ENCODE measurements around the gene FGF11. TPM values are rescaled to one million over a fixed set of nuclear protein-coding genes. Genes with fewer than 3 reads are reported as not detected.

The FGF11 gene
- total and polyA plus RNA-seq, 2 of the 4 experiments (the other 2 are of a cell fraction): 0.18 to 1.1 TPM

- in situ Hi-C loops (cut with MboI; ENCODE audit: low sequenced_read_pairs) (no loop called here), dilution Hi-C loops (cut with HindIII; ENCODE audit: low sequenced_read_pairs, unreplicated experiment) (no loop called here), intact Hi-C loops (cut with micrococcal nuclease) (no loop called here)
- no peak overlapping the region for H4K8ac ChIP-seq (ENCODE audit: low read depth in 2 of 2, low read length in 2 of 2)
- ATAC-seq (ENCODE audit: low read depth) (no peak), DNase-seq (no peak)
- no peak overlapping the region for H3K18ac ChIP-seq (ENCODE audit: low read depth, low read length)
- H2BK5ac ChIP-seq (ENCODE audit: low read depth, low read length, poor library complexity, severe bottlenecking): no peak overlapping the region
- WGBS, 2 experiments (ENCODE audit: extremely low coverage in 2 of 2, insufficient read length in 1 of 2): 92% methylated on average over 7 of the region's 14 CpGs; no CpG with 5 or more reads in 1 of the 2 experiments
- peaks cover 44% of the 10 kb centered on the region for H4K20me1 ChIP-seq (ENCODE audit: insufficient read depth, low read length)
- H2AFZ ChIP-seq (replicated peaks; ENCODE audit: low read length, poor library complexity): no peak overlapping the region
- no peak overlapping the region for H4K5ac ChIP-seq (ENCODE audit: low read depth, low read length)
- H3K4me2 ChIP-seq (ENCODE audit: low read depth, low read length): no peak overlapping the region
- no peak overlapping the region for H3K27ac ChIP-seq (ENCODE audit: insufficient read depth, low read length)
- no peak overlapping the region for H3K4me3 ChIP-seq (ENCODE audit: insufficient read depth, low read depth, low read length)
- H2BK20ac ChIP-seq (ENCODE audit: low read depth, low read length): no peak overlapping the region
- no peak overlapping the region for H2AK5ac ChIP-seq (ENCODE audit: low read depth, low read length)
- no peak overlapping the region for H3K4ac ChIP-seq (ENCODE audit: low read depth, low read length)
- H3K36me3 ChIP-seq (ENCODE audit: control insufficient read depth, insufficient read depth, low read length): peaks cover 46% of the 10 kb centered on the region
- POLR2A ChIA-PET (ENCODE audit: unreplicated experiment): no interaction called here
- H2AK9ac ChIP-seq (replicated peaks; ENCODE audit: low read depth, low read length, poor library complexity): no peak overlapping the region
- no peak overlapping the region for H3K14ac ChIP-seq (replicated peaks; ENCODE audit: low read depth, low read length)
- peaks cover 6% of the 10 kb centered on the region; the same call in 1 of the 2 replicates for H3K4me1 ChIP-seq (ENCODE audit: control insufficient read depth, insufficient read depth, low read length)
- H3K9me3 ChIP-seq (ENCODE audit: control insufficient read depth, insufficient read depth, low read length): no peaks in the 10 kb centered on the region
- no peak overlapping the region for H3K56ac ChIP-seq (ENCODE audit: extremely low read depth, insufficient read depth, low read length)
- BruUV-seq (replicated peaks): no TSS peak
- no peak overlapping the region for H3K23ac ChIP-seq (ENCODE audit: low read depth, low read length)
- CTCF ChIA-PET: no interaction called here
- H3K79me1 ChIP-seq (ENCODE audit: low read depth in 1 of 2, low read length in 2 of 2): peaks cover 16 to 66% of the 10 kb centered on the region in 2 experiments; a peak in 3 of 4 replicates
- no peak overlapping the region for H2BK15ac ChIP-seq (ENCODE audit: low read depth, low read length)
- H3K27me3 ChIP-seq (ENCODE audit: control insufficient read depth, insufficient read depth, low read length): no peaks in the 10 kb centered on the region
- no peak overlapping the region for H4K91ac ChIP-seq (ENCODE audit: insufficient read depth, low read depth, low read length)
- TF ChIP-seq MXI1 (IDR thresholded peaks at IDR 0.05; ENCODE audit: borderline replicate concordance, low read depth, low read length) (no peak), CHD1 (IDR thresholded peaks at IDR 0.05; ENCODE audit: low read depth, low read length) (no peak), ELK1 (IDR thresholded peaks at IDR 0.05; ENCODE audit: borderline replicate concordance, low read depth, low read length) (no peak), BHLHE40 (IDR thresholded peaks at IDR 0.05; ENCODE audit: low read depth, low read length) (no peak), SMC3 (IDR thresholded peaks at IDR 0.05; ENCODE audit: low read depth, low read length) (no peak), FOS (IDR thresholded peaks at IDR 0.05; ENCODE audit: low read depth, low read length) (no peak), MAZ (IDR thresholded peaks at IDR 0.05; ENCODE audit: borderline replicate concordance, low read depth, low read length) (no peak), MAFK (IDR thresholded peaks at IDR 0.05; ENCODE audit: low read depth, low read length) (no peak), USF2 (IDR thresholded peaks at IDR 0.05; ENCODE audit: low read depth, low read length) (no peak)
- no peak overlapping the region for H2BK120ac ChIP-seq (ENCODE audit: low read depth, low read length)
- H3K9ac ChIP-seq (ENCODE audit: low read depth, low read length): no peak overlapping the region
- H3K9me1 ChIP-seq (ENCODE audit: insufficient read depth, low read length): peaks cover 14% of the 10 kb centered on the region
Observed at GRCh38 chr17:7463372-7463846, 24.1 kb downstream of the FGF11 start.
